ENCODE data around the gene UQCRQ. TPM values are rescaled to one million over a fixed set of nuclear protein-coding genes. Genes with fewer than 3 reads are reported as not detected.

Gene UQCRQ
- total and polyA plus RNA-seq, 2 of the 13 experiments (the other 11 are each of a cell fraction or from before 2014, with no cell fraction given), result 257 to 575 TPM

GRCh38 chr5:132895719-132896305 is 29.4 kb downstream of the UQCRQ start (continued):
- no peak for TF ChIP-seq AHDC1 (CRISPR knock-in tag; IDR thresholded peaks at IDR 0.05; ENCODE audit: borderline replicate concordance)

- no peak overlapping the region for H3K27ac ChIP-seq (ENCODE audit: extremely low read length, insufficient read depth, low read length)
- H3K4me3 ChIP-seq (replicated peaks in 1 of 3; ENCODE audit: insufficient read depth in 1 of 3, low read depth in 2 of 3, low read length in 3 of 3), result no peak overlapping the region
- WGBS (ENCODE audit: low lambda C conversion rate), result 95% methylated on average over 7 of the region's 7 CpGs
- H3K79me2 ChIP-seq (ENCODE audit: insufficient read depth, low read length), result no peaks in the 10 kb centered on the region
- H2AFZ ChIP-seq (ENCODE audit: low read length), result no peak overlapping the region
- no peaks in the 10 kb centered on the region for H4K20me1 ChIP-seq (ENCODE audit: insufficient read depth, low read length)
- no peak for DNase-seq (ENCODE audit: low spot score)
- in situ Hi-C loops (cut with HindIII; ENCODE audit: extremely low pct_ligation_motif_present, low pct_unique_long_range_greater_than_20kb), result no loop called here
- ATAC-seq, result no peak; the same call in 2 of the 3 replicates
- H3K27me3 ChIP-seq (ENCODE audit: control insufficient read depth in 1 of 2, insufficient read depth in 2 of 2, low read length in 2 of 2), result no peaks in the 10 kb centered on the region
- ChIA-PET CTCF (ENCODE audit: low intra/inter-chr PET ratio, low total read pairs) (no interaction called here), POLR2A (no interaction called here)
- no peaks in the 10 kb centered on the region for H3K9me3 ChIP-seq (ENCODE audit: low read length)
- TSS peak; percentile 37 for BruUV-seq (replicated peaks)
- no peaks in the 10 kb centered on the region for H3K4me1 ChIP-seq (ENCODE audit: insufficient read depth, low read length)
- H3K36me3 ChIP-seq (replicated peaks in 1 of 2; ENCODE audit: control insufficient read depth in 1 of 2, insufficient read depth in 2 of 2, low read length in 2 of 2), result peaks cover 18 to 80% of the 10 kb centered on the region in 2 experiments
- no peak overlapping the region for H3K9ac ChIP-seq (ENCODE audit: insufficient read depth, low read depth, low read length)
- FAIRE-seq, result no peak
- no peak overlapping the region for H3K4me2 ChIP-seq (ENCODE audit: low read depth, low read length)
- intact Hi-C loops (cut with micrococcal nuclease; ENCODE audit: unreplicated experiment), result no loop called here
- no peak for TF ChIP-seq ZFP62 (CRISPR knock-in tag; IDR thresholded peaks at IDR 0.05)
- TF ChIP-seq JUNB (CRISPR knock-in tag; IDR thresholded peaks at IDR 0.05; ENCODE audit: borderline replicate concordance), result no peak
- no peak for TF ChIP-seq SMAD1 (CRISPR knock-in tag; IDR thresholded peaks at IDR 0.05; ENCODE audit: borderline replicate concordance, low read depth)
- TF ChIP-seq ZNF407 (CRISPR knock-in tag; IDR thresholded peaks at IDR 0.05; ENCODE audit: not compliant biosample characterization), result no peak
- no peak for TF ChIP-seq CREM (IDR thresholded peaks at IDR 0.05)
- no peak for TF ChIP-seq CREM (CRISPR knock-in tag; IDR thresholded peaks at IDR 0.05)
- TF ChIP-seq TFAP4 (IDR thresholded peaks at IDR 0.05; ENCODE audit: borderline replicate concordance, low read depth), result no peak
These were observed 30.2 kb downstream of the UQCRQ start for GRCh38 chr5:132896685-132897084.
